ENCODE results near the gene BLTP2.

The BLTP2 gene

DNA sequence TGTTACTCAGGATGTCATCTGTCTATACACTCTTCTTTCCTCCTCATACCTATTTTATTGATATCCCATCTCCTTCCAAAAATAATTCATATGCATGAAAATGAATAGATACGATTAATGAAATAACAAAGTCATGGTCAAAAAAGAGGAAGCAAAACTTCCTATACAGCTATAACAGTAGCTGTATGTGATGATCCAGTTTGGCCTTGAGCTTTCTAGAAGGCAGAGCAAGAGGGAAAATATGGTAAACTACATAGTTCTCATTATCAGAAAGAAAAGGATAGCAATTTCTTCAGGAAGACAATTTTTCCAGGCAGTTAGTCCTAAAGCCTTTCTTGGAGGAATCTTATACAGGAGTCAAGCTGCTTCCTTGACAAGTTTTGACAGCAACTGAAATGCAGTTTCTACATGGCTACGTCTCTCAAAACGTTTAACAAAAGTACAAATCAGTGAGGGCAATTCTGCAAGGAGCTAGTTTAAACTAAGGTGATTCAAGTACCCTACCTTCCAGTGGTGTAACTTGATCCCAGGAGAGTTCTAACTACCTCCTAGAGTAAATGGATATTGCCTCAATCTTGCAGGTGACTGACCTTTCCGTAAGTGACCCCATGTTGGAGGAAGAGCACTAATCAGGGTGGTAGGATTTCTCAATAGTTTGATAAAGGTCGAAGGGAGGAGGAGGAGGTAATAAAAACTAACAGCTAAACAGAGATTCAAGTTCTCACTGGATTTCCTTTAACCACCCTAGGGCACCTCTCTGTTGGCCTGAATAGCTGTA lies 47.2 kb downstream of the BLTP2 start:
- no peak for DNase-seq (ENCODE audit: low read depth, low spot score)
- peak overlapping the region; percentile 89 for H3K4me3 ChIP-seq (ENCODE audit: low read depth, low read length)
- TF ChIP-seq, protein P1, sequence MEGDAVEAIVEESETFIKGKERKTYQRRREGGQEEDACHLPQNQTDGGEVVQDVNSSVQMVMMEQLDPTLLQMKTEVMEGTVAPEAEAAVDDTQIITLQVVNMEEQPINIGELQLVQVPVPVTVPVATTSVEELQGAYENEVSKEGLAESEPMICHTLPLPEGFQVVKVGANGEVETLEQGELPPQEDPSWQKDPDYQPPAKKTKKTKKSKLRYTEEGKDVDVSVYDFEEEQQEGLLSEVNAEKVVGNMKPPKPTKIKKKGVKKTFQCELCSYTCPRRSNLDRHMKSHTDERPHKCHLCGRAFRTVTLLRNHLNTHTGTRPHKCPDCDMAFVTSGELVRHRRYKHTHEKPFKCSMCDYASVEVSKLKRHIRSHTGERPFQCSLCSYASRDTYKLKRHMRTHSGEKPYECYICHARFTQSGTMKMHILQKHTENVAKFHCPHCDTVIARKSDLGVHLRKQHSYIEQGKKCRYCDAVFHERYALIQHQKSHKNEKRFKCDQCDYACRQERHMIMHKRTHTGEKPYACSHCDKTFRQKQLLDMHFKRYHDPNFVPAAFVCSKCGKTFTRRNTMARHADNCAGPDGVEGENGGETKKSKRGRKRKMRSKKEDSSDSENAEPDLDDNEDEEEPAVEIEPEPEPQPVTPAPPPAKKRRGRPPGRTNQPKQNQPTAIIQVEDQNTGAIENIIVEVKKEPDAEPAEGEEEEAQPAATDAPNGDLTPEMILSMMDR (IDR thresholded peaks at IDR 0.05; ENCODE audit: low read depth, low read length), result no peak
- in situ Hi-C loops (cut with HindIII; ENCODE audit: low sequenced_read_pairs), result no loop called here
